DND-41 (cell line): ENCODE data around the gene ADAMTSL4.

Experiments
- EZH2 ChIP-seq: IDR thresholded peaks from 3 replicates; pipeline ENCODE4 v1.6.1; 2012; ENCODE audit warnings: borderline replicate concordance, low read depth, mild to moderate bottlenecking, moderate library complexity, low read length, inconsistent platforms; ENCODE audit not compliant: severe bottlenecking
- TF ChIP-seq, protein P1 (sequence below): IDR thresholded peaks from 2 replicates; pipeline ENCODE4 v1.5.1; 2012; ENCODE audit warnings: borderline replicate concordance, low read length, moderate library complexity, mild to moderate bottlenecking; ENCODE audit not compliant: poor library complexity, severe bottlenecking; ENCODE audit errors: extremely low read depth

DNA sequence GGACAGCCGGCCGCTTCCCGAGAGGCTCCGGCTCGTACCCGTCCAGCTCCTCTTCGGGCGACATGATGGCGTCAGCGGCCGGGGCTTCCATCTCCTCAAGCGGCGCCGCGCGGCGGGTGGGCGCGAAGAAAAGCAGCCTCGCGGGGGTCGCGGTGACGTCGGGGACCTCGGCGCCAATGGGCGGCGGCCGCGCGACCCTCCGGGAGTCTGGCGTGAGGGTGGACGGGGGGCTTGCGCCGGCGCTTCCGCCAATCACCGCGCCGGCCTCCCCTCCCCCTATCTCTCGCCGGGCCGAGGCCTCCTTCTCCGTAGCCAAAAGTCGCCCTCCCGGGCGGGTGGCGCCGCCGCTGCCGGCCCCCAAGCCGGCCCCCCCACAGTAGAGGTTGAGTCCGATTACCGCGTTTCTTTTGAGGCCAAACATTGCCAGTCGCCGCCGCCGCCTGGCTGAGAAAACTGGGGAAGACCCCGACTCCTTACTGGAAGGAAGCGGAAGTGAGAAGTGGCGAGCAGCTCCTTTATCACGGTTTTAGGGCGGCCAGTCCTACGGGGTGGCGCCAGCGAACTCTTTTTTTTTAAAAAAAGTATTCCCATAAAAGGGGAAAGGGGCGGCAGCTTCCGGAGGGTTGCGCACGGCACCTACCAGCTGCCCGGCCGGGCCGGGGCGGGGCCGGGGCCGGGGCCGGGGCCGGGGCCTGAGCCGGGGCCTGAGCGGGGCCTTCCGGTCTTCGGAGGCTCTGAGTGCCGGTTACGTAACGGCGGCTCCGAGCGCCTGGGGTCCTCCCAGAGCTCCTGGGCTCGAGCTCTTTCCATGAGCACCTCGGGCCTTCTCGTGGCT lies 30.1 kb downstream of the ADAMTSL4 start, which contains the start of gene MCL1:
- TF ChIP-seq, protein P1, sequence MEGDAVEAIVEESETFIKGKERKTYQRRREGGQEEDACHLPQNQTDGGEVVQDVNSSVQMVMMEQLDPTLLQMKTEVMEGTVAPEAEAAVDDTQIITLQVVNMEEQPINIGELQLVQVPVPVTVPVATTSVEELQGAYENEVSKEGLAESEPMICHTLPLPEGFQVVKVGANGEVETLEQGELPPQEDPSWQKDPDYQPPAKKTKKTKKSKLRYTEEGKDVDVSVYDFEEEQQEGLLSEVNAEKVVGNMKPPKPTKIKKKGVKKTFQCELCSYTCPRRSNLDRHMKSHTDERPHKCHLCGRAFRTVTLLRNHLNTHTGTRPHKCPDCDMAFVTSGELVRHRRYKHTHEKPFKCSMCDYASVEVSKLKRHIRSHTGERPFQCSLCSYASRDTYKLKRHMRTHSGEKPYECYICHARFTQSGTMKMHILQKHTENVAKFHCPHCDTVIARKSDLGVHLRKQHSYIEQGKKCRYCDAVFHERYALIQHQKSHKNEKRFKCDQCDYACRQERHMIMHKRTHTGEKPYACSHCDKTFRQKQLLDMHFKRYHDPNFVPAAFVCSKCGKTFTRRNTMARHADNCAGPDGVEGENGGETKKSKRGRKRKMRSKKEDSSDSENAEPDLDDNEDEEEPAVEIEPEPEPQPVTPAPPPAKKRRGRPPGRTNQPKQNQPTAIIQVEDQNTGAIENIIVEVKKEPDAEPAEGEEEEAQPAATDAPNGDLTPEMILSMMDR: no peak
- TF ChIP-seq EZH2: no peak
